Astrocyte of the cerebellum (primary cell): ENCODE measurements around the gene PIEZO1.

Source experiments
- DNase-seq: peaks from one replicate; pipeline ENCODE4 v3.0.0-alpha.2; 2011; ENCODE audit warnings: low read depth
- H3K4me3 ChIP-seq: 2 replicates; pipeline ENCODE4 v1.5.1; 2011; ENCODE audit warnings: mild to moderate bottlenecking, low read depth, low read length, moderate library complexity
- CTCF ChIP-seq: IDR thresholded peaks from 2 replicates; pipeline ENCODE4 v1.5.1; 2012; ENCODE audit warnings: low read length, low read depth, moderate library complexity, mild to moderate bottlenecking; ENCODE audit errors: missing control alignments
- in situ Hi-C: cut with HindIII; loops from 2 replicates; pipeline ENCODE4 v1.10.0; 2017; ENCODE audit warnings: low sequenced_read_pairs

Gene PIEZO1

GRCh38 chr16:88686439-88687253, 98.4 kb downstream of the PIEZO1 start, which contains the start of gene SNAI3:
SNAI3 (minus strand) TSS chr16:88686507; CDS start chr16:88686406, 101 bp downstream.
- no peak for DNase-seq
- peak within 1 kb of the TSS; percentile 32 for H3K4me3 ChIP-seq
- no peak for TF ChIP-seq CTCF
- in situ Hi-C loops = no loop called here

GRCh38 chr16:88686062-88686438, 99.0 kb downstream of the PIEZO1 start:
- DNase-seq = no peak
- TF ChIP-seq CTCF = no peak
- H3K4me3 ChIP-seq = peak overlapping the region; percentile 32
- in situ Hi-C loops = no loop called here

- H3K4me3 ChIP-seq = peak overlapping the region; percentile 32
- in situ Hi-C loops = no loop called here
- DNase-seq = no peak
- TF ChIP-seq CTCF = peak; percentile 69
These were observed 99.6 kb downstream of the PIEZO1 start for GRCh38 chr16:88685156-88686061.

GRCh38 chr16:88684569-88685155, 100.4 kb downstream of the PIEZO1 start:
- TF ChIP-seq CTCF = no peak
- H3K4me3 ChIP-seq = no peak overlapping the region
- DNase-seq = no peak
- in situ Hi-C loops = no loop called here

GRCh38 chr16:88681709-88682451, 103.1 kb downstream of the PIEZO1 start:
- no peak for TF ChIP-seq CTCF
- no peak overlapping the region for H3K4me3 ChIP-seq
- in situ Hi-C loops = no loop called here
- DNase-seq = no peak
